ENCODE data around the gene PRKCG.

Gene PRKCG

GRCh38 chr19:53898166-53898565 lies 16.2 kb downstream of the PRKCG start:
- Histone ChIP-seq H4K20me1 (ENCODE audit: low read depth, low read length) (no peaks in the 10 kb centered on the region), H3K9ac (ENCODE audit: low read length) (no peak overlapping the region), H3K4me3 (ENCODE audit: insufficient read depth, low read length, poor library complexity, severe bottlenecking) (no peak overlapping the region), H3K27ac (ENCODE audit: low read depth, low read length) (no peak overlapping the region), H2AFZ (ENCODE audit: low read depth, low read length, severe bottlenecking) (no peak overlapping the region), H3K9me2 (replicated peaks; ENCODE audit: insufficient read depth, low read length) (no peaks in the 10 kb centered on the region), H3K79me2 (ENCODE audit: insufficient read depth, low read length) (no peaks in the 10 kb centered on the region), H3K9me3 (ENCODE audit: insufficient read depth, low read length) (no peaks in the 10 kb centered on the region), H3K27me3 (ENCODE audit: low read length) (no peaks in the 10 kb centered on the region), H3K36me3 (ENCODE audit: low read length) (no peaks in the 10 kb centered on the region), H3F3A (ENCODE audit: insufficient read depth) (no peaks in the 10 kb centered on the region), H3K4me2 (ENCODE audit: low read depth, low read length, poor library complexity, severe bottlenecking) (no peak overlapping the region)
- no peak for TF ChIP-seq CTCF (IDR thresholded peaks at IDR 0.05; ENCODE audit: insufficient read depth, low read length, poor library complexity, severe bottlenecking)
- TF ChIP-seq EZH2phosphoT487 (conservative IDR thresholded peaks at IDR 0.05; ENCODE audit: low read length), result no peak

GRCh38 chr19:53898636-53899341 lies 16.8 kb downstream of the PRKCG start:
- Histone ChIP-seq H3K27me3 (ENCODE audit: low read length) (no peaks in the 10 kb centered on the region), H2AFZ (ENCODE audit: low read depth, low read length, severe bottlenecking) (no peak overlapping the region), H3K36me3 (ENCODE audit: low read length) (no peaks in the 10 kb centered on the region), H3K9me3 (ENCODE audit: insufficient read depth, low read length) (no peaks in the 10 kb centered on the region), H4K20me1 (ENCODE audit: low read depth, low read length) (no peaks in the 10 kb centered on the region), H3K9me2 (replicated peaks; ENCODE audit: insufficient read depth, low read length) (no peaks in the 10 kb centered on the region), H3F3A (ENCODE audit: insufficient read depth) (no peaks in the 10 kb centered on the region), H3K4me2 (ENCODE audit: low read depth, low read length, poor library complexity, severe bottlenecking) (no peak overlapping the region), H3K9ac (ENCODE audit: low read length) (no peak overlapping the region), H3K79me2 (ENCODE audit: insufficient read depth, low read length) (no peaks in the 10 kb centered on the region), H3K4me3 (ENCODE audit: insufficient read depth, low read length, poor library complexity, severe bottlenecking) (no peak overlapping the region), H3K27ac (ENCODE audit: low read depth, low read length) (no peak overlapping the region)
- TF ChIP-seq EZH2phosphoT487 (conservative IDR thresholded peaks at IDR 0.05; ENCODE audit: low read length) (no peak), CTCF (IDR thresholded peaks at IDR 0.05; ENCODE audit: insufficient read depth, low read length, poor library complexity, severe bottlenecking) (no peak)

- Histone ChIP-seq H3K4me3 (ENCODE audit: insufficient read depth, low read length, poor library complexity, severe bottlenecking) (no peak overlapping the region), H3K9me3 (ENCODE audit: insufficient read depth, low read length) (no peaks in the 10 kb centered on the region), H3F3A (ENCODE audit: insufficient read depth) (no peaks in the 10 kb centered on the region), H4K20me1 (ENCODE audit: low read depth, low read length) (no peaks in the 10 kb centered on the region), H3K79me2 (ENCODE audit: insufficient read depth, low read length) (no peaks in the 10 kb centered on the region), H3K27ac (ENCODE audit: low read depth, low read length) (no peak overlapping the region), H3K4me2 (ENCODE audit: low read depth, low read length, poor library complexity, severe bottlenecking) (no peak overlapping the region), H3K36me3 (ENCODE audit: low read length) (no peaks in the 10 kb centered on the region), H3K9me2 (replicated peaks; ENCODE audit: insufficient read depth, low read length) (no peaks in the 10 kb centered on the region), H3K9ac (ENCODE audit: low read length) (no peak overlapping the region), H2AFZ (ENCODE audit: low read depth, low read length, severe bottlenecking) (no peak overlapping the region), H3K27me3 (ENCODE audit: low read length) (no peaks in the 10 kb centered on the region)
- TF ChIP-seq CTCF (IDR thresholded peaks at IDR 0.05; ENCODE audit: insufficient read depth, low read length, poor library complexity, severe bottlenecking), result no peak
- no peak for TF ChIP-seq EZH2phosphoT487 (conservative IDR thresholded peaks at IDR 0.05; ENCODE audit: low read length)
These were observed 18.3 kb downstream of the PRKCG start for GRCh38 chr19:53900191-53900860.
